SIG-M5 (cell line): ENCODE results near the gene CREBBP.
"Not testable (repeated sequence)": the region's sequence is repeated elsewhere in the genome, so short reads cannot be mapped to it uniquely, and the experiment has no call there.

Experiments
- DNase-seq: peaks from one replicate; lab custom pipeline; 2025; lab: John Stamatoyannopoulos, UW

The CREBBP gene

GRCh38 chr16:3735541-3735940 is 145.0 kb downstream of the CREBBP start:
- DNase-seq, result no peak

DNA sequence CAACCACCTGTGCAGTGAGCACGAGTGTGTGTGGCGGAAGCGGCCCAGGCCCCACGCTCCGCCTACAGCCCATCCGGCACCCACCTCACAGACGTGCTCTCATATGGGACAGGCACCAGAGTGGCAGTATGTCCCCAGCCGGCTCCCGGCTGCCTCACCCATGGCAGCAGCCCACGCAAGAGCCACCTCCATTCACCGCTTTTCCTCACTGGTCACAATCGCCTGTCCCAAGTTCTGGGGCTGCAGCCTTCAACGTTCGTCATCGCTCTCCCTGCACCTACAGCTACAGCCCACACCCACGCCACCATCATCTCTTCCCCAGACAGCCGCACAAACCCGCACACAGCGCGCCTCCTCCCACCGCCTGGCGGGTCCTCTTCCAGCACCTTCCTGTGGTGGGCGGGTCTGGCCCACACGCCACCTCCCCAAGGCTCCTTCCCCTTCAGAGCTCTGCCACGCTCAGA is 145.7 kb downstream of the CREBBP start:
- no peak for DNase-seq

DNA sequence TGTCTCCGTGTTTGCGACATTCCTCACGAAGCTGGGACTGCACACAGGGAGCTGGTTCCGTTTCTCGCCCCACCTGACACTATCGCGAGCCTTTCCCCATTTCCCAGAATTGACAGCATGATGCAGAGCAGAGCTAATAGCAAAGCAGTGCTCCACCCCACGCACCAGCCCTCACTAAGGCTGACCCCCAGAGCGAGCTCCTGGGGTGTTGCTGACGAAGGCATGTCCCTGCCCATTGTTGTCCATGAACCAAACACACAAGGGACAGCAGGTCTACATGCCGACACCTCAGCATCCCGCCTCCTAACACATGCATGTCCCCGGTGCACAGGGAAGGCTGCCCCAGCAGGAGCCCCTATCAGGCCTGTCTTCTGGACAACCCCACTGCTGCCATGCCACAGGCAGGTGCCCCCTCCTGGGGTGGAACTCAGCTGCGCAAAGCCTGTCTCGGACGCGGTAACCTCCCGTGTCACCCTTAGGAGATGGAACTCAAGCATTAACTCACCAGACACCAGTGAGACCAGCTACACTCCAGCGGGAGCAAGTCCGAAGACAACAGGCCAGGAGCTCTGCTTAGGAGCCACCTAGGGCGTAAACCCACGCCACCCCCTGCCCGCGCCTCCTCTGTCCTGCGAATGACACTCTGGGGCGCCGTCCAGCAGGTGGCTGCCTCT is 146.3 kb downstream of the CREBBP start:
- no peak for DNase-seq

DNA sequence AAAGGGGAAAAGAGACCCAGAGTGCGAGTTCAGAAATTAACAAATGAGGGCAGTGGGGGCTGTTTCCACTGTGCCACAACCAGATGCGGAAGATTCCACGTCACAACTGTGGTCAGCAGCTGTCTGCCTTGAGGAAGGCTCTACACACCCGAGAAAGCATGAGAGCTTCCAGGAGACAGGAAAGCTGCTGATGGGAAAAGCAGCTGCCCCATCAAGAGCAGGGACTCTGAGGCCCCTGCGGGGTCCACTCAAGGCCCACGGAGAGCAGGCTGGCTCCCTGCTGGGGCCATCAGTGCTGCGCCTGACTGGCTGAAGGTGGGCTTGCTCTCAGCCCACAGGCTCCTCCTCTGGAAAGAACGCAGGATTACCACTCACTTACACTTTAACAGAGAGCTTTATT is 148.3 kb downstream of the CREBBP start:
- no peak for DNase-seq

GRCh38 chr16:3731126-3731935 is 149.2 kb downstream of the CREBBP start:
- DNase-seq, result no peak

DNA sequence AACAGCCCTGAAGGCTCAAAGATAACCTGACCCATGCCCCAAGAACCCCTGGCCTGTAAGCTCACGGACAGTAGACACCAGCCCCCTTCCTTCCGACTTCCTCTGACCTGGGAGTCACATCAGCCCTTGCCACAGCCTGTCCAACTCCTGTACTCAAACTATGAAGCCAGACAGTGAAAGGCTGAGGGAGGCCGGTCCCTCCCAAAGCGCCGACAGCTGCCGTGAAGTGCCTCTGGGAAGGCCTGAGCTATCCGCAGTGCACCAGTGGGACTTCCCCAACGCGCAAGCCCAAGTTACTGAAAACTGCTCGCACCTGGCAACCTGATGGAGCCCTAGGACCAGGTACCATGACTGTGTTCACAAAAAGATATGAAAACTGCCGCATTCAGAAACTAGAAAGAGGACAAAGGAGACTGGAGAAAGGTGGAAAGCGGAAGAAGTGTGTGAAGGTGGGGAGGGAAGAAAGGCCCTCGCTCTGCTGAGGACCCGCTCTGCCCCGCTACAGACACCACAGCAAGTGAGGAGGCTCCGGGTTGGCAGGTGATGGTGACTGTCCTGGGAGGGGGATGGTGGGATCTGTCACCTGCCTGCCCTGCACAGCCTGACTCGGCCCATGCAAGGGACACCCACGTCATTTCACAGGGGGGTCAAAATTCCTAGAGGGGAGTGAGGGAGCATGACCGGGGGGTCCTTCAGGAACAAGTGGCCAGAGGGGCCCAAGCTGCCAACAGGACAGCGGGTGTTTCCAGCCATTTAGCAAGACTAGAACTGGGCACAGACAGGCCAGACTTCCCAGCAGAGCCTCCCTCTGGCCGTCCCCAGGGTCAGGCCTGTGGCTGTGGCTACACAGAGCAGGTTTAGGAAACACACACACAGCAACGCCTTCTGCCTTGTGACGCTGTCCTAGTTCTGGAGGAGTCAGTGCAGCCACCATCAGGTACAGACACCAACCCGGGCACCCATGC is 150.1 kb downstream of the CREBBP start:
- no peak for DNase-seq

DNA sequence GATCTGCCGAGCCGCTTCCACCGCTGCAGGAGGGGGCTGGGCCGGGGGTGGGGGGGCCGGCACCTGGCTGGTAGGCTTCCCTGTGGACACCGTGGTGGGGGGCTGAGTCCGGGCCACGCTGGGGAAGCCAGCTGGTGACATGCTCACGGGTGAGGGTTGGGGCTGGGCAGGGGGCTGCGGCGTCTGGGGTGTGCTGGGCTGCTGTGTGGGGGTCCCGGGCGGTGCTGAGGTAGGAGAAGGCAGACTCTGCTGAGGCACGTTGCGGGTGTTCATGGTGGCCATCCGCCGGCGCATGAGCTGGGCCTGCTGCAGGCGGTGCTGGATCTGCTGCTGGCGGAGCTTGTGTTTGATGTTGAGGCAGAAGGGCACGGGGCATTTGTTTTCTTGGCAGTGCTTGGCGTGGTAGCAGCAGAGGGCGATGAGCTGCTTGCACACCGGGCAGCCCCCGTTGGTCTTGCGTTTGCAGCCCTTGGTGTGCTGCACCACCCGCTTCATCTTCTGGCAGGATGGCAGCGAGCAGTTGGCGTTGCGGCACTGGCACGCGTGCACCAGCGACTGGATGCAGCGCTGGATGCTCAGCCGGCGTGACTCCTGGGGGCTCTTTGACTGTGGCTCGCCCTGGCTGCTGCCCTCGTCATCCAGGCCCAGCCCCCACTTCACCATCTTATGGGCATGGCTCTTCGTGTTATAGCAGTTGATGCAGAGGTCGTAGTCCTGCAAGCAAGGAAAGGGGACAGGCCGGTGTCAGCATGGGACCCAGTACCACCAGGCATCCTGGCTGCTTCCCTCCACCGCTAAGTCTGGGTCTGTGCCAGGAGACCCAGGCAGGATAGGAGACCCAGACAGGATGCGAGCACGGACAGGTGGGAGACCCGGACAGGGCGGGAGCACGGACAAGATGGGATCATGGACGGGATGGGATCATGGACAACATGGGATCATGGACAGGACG is 151.1 kb downstream of the CREBBP start:
- no peak for DNase-seq

DNA sequence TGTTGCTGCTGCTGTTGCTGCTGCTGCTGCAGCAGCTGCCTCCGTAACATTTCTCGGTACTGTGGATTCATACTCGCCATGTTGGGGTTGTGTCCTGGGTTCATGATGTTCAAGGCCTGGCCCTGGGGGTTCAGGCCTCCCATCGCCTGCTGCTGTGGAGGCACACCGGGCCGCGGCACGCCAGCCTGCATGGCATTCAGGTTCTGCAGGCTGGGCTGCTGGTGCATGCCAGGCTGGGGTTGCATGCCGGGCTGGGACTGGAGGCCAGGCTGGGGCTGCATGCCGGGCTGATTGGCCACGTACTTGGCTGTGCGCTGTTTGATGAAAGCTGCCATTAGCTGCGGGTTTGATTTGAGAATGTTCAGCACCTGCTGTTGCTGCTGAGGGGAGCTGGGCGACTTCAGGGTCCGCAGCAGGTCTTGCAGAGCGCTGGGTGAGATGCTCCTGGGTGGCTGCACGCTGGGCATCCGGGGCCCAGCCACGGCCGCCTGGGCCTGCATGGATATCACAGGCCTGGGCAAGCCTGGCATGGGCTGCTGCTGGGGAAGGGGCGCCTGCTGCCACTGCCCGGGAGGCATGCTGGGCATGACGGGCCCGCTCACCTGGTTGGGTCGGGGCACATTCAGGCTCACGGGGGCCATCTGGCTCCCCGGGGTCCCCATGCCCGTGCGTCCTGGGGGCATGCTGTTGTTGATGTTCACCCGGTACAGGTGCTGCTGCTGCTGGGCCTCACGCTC is 151.9 kb downstream of the CREBBP start:
- no peak for DNase-seq

- DNase-seq, result no peak
Measured at GRCh38 chr16:3727806-3728381, 152.6 kb downstream of the CREBBP start.

DNA sequence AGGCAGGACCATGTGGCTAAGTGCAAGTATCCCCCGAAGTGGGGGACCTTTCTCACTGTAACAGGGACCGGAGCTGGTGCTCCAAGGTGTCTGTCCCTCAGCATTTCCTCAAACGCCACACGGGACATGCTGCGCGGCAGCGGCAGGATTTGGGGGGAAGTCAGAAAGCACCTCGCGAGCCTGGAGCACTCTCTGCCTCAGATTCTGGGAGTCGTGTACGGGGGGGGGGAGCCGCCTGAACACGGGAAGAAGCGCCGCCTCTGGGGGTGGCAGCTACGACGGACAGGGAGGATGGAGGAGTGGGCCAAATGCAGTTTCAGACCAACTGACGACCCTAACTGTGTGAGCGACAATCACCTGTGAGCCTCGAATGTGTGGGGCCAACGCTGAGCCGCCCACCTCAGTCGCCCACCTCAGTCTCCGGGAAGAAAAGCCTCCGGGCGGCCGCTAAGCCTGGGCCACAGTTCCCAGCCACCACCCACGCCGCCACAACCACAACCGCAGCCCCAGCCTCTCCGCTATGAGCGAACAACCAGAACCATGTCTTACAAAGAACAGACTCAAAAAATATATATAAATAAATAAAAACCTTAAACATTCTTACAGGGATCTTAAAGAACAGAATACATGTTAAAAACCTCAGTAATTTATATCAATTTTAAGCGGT is 154.4 kb downstream of the CREBBP start:
- DNase-seq, result no peak

DNA sequence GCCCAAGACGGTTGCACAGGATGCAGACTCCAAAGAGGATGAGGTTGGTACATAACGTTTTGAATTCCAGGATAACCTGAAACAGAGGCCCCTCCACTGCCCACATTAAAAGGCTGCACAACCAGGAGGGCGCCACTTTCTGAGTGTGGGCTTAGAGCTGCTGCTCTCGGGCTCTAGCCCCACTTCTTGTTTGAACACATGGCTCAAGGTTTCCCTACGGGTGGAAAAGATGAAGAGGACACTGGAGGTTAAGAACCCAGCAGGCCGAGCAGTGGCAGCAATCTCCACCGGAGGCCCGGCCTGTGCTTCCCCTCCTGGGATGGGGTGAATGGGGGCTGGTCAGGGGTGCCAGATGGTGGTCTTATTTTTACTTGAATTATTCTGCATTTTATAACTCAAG is 155.2 kb downstream of the CREBBP start:
- no peak for DNase-seq

DNA sequence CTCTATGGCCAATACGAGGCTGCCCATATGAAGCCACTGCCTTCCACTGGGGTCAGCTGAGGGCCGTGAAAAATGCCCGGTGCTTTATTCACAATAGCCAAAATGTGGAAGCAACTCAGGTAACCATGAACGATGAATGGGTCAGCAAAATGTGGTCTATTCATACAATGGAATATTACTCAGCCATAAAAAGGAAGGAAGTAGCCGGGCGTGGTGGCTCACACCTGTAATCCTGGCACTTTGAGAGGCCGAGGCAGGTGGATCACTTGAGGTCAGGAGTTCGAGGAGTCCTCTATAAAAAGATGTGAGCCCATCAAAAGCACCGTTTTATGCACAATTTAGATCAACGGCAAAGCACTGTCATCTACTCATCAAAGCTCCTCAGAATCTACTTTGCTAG is 158.0 kb downstream of the CREBBP start:
- no peak for DNase-seq

DNA sequence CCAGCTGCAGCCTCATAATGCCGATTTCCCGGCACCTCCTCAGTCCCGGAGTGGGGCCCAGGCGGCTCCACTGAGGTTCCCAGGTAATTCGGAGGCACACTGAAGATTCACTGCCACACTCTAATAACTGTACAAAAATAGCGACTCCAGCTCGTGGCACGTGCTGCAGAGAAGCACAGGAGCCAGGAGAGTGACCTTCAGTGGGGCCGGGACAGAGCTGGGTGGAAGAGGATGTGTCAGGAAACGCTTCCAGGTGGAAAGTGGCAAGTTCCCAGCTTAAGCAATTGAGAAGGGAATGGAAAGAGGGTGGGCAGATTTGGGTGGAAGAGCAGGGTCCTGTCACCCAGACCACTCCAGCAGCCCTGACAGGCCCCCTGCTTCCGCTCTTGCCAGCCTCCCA is 160.1 kb downstream of the CREBBP start:
- DNase-seq, result no peak

DNA sequence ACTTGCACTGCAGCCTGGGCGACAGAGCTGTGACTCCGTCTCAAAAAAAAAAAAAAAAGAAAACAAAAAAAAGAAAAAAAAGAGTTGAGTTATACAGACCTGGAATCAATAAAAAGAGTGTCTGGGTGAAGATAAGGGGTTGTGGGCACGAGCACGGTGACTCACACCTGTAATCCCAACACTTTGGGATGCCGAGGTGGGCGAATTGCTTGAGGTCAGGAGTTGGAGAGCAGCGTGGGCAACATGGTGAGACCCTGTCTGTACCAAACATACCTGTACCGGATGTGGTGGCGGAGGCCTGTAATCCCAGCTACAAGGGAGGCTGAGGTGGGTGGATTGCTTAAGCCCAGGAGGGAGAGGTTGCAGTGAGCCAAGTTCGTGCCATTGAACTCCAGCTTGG is 161.9 kb downstream of the CREBBP start:
- no peak for DNase-seq

- DNase-seq, result no peak
Measured at GRCh38 chr16:3718019-3718391, 162.5 kb downstream of the CREBBP start.

DNA sequence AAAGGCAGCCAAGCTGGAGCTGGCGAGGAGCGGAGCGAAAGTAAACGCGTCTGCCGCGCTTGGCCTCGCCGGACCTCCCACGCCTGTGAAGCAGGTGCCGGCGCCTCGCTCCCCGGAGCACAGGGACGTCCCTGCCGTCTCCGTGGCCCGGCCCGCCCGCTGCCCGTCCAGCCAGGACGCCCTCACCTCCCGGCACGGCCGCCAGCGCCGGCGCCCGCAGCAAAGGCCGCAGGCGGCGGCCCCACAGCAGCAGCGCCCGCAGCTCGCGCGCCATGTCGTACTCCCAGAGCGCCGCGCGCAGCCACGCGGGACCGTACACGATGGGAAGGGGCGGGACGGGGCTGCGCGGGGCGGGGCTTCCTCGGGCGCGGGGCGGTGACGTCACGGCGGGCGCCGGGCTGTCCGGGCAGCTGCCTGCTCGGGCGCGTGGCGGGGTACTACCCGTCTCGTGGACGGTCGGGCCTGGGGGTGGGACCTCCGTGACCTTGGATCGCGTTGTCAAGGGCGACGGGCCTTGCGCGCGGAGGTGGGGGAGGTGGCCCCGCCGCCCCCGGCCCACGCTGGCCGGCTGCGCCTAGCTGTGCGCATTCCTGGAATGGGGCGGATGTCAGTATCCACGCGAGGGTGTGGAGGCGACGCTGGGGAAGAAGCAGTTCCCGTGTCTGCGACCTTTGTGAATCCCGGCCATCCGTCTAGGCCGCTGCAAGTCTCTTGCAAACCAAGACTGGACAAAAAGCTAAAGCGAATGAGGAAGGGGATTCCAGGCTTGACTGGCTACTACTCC is 163.1 kb downstream of the CREBBP start, which contains the start of gene TRAP1:
Gene TRAP1, minus strand, starts transcription at position 290 of the 784 bp plus-strand sequence. Its CDS starts 16 bp downstream, at position 274.
- DNase-seq, result no peak

DNA sequence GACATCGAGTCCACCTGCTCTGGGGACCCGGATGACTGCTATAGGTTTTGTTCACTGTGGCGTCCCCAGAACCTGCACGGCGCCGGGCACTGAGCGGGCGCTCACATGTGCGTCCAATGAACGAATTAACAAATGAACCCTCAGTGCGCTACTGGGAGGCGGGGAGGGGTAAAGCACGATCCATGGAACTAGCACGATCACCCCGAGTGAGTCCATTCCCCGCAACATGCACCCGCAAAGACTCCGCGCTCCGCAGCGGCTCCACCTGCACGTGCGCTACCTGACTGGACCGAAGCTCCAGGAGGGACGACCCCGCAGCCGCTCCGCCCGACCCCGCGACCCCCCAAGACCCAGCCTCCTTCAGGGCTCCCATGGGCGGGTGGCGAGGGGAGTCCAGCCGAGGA is 163.7 kb downstream of the CREBBP start:
- no peak for DNase-seq

GRCh38 chr16:3715430-3715829 is 165.1 kb downstream of the CREBBP start:
- DNase-seq, result no peak

DNA sequence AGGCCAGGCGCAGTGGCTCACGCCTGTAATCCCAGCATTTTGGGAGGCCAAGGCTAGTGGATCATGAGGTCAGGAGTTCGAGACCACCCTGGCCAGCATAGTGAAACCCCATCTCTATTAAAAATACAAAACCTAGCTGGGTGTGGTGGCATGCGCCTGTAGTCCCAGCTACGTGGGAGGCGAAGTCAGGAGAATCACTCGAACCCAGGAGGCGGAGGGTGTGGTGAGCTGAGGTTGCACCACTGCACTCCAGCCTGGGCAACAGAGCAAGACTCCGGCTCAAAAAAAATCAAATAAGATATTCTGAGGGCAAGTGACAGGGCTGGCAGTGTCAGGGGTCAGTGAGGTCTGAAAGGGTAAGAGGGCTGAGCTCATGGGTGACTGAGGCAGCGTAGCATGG is 166.1 kb downstream of the CREBBP start:
- not testable (repeated sequence) for DNase-seq
